K562 (cell line): Measurements from ENCODE around the gene SURF4. TPM values are rescaled to one million over a fixed set of nuclear protein-coding genes. Genes with fewer than 3 reads are reported as not detected.

ENCODE experiments used
- CTBP1 ChIP-seq: fragments of 450-650 bp; IDR thresholded peaks from 2 replicates; pipeline ENCODE4 v1.6.1; 2016; ENCODE audit warnings: borderline replicate concordance
- ELF1 ChIP-seq: fragments of 200-800 bp; sonication (Bioruptor generic); IDR thresholded peaks from 2 replicates; pipeline ENCODE4 v1.6.1; 2016; ENCODE audit warnings: missing genetic modification characterization, missing compliant biosample characterization
- KLF1 ChIP-seq: fragments of 450-650 bp; IDR thresholded peaks from 2 replicates; pipeline ENCODE4 v1.6.1; 2016; ENCODE audit warnings: missing genetic modification characterization, missing compliant biosample characterization
- MNT ChIP-seq, 2 experiments: fragments of 450-650 bp; conservative IDR thresholded peaks; 2 replicates each; pipeline ENCODE4 v1.6.1; 2017; ENCODE audit warnings: mild to moderate bottlenecking in 2 of 2, moderate library complexity in 2 of 2
- MXI1 ChIP-seq: IDR thresholded peaks from 2 replicates; pipeline ENCODE4 v1.6.1; 2011; ENCODE audit warnings: low read depth, mild to moderate bottlenecking, improper control_type of control experiment, low read length
- NBN ChIP-seq: fragments of 450-650 bp; IDR thresholded peaks from 2 replicates; pipeline ENCODE4 v1.6.1; 2016; ENCODE audit warnings: low read depth, mild to moderate bottlenecking
- NR2C2 ChIP-seq, 2 experiments: fragments of 200-800 bp in 1 of 2; sonication (Bioruptor generic) in 1 of 2; sonication (generic) in 1 of 2; formaldehyde crosslinking in 1 of 2; IDR thresholded peaks; 2 replicates each; pipeline versions ENCODE4 v1.6.1 to v1.8.0; 2016 to 2022; ENCODE audit warnings: mild to moderate bottlenecking in 1 of 2, missing compliant biosample characterization in 1 of 2, missing genetic modification characterization in 1 of 2, missing genetic modification reagents in 1 of 2
- PRPF4 ChIP-seq: fragments of 200-400 bp; formaldehyde crosslinking; IDR thresholded peaks from one replicate; pipeline ENCODE4 v1.6.1; 2017; ENCODE audit warnings: low read length, low read depth, mild to moderate bottlenecking; ENCODE audit not compliant: insufficient read depth, poor library complexity, severe bottlenecking
- RB1 ChIP-seq: fragments of 450-650 bp; IDR thresholded peaks from 2 replicates; pipeline ENCODE4 v1.6.1; 2017; ENCODE audit warnings: low read depth, mild to moderate bottlenecking
- SPI1 ChIP-seq: IDR thresholded peaks from 2 replicates; pipeline ENCODE4 v1.6.1; 2011; ENCODE audit warnings: low read depth, low read length, control low read depth, borderline replicate concordance
- TGIF2 ChIP-seq: sonication (generic); formaldehyde crosslinking; IDR thresholded peaks from 2 replicates; pipeline ENCODE4 v1.8.1; 2022; ENCODE audit warnings: mild to moderate bottlenecking, missing genetic modification reagents, moderate library complexity
- THRAP3 ChIP-seq: fragments of 450-650 bp; IDR thresholded peaks from 2 replicates; pipeline ENCODE4 v1.6.1; 2016; ENCODE audit warnings: mild to moderate bottlenecking, inconsistent platforms, borderline replicate concordance
- ZFP91 ChIP-seq: sonication (generic); formaldehyde crosslinking; IDR thresholded peaks from 2 replicates; pipeline ENCODE4 v1.8.0; 2022; ENCODE audit warnings: mild to moderate bottlenecking, missing genetic modification reagents
- ZNF165 ChIP-seq: fragments of 250-450 bp; sonication (Bioruptor Pico); IDR thresholded peaks from 2 replicates; pipeline ENCODE4 v1.4.0; 2020; ENCODE audit warnings: borderline replicate concordance
- ZNF511 ChIP-seq: sonication (generic); formaldehyde crosslinking; IDR thresholded peaks from 2 replicates; pipeline ENCODE4 v1.8.0; 2022; ENCODE audit warnings: mild to moderate bottlenecking, missing genetic modification reagents
- polyA plus RNA-seq, 8 experiments: library from polyadenylated mRNA; depleted of rRNA in 4 of 8; stranded (reverse) in 5 of 8; unstranded in 3 of 8; fragments of >200 nt; fragmentation: Nextera tagmentation in 2 of 8; fragmentation: Illumina TruSeq in 1 of 8; extraction: Ambion mirVana in 2 of 8; extraction: Trizol in 1 of 8; gene quantifications; 2 replicates each; pipeline versions ENCODE4 v1.2.1 to v1.2.3, GENCODE V29; 2011 to 2014; ENCODE audit warnings: inconsistent platforms in 1 of 8, missing spikeins in 1 of 8
- total RNA-seq, 7 experiments: library from RNA; depleted of rRNA in 6 of 7; stranded (reverse); fragments of >200 nt in 6 of 7; fragmentation: Illumina TruSeq in 2 of 7; extraction: Trizol in 2 of 7; gene quantifications; 2 replicates each; pipeline versions ENCODE4 v1.2.1 to v1.2.3, GENCODE V29; 2011 to 2021; ENCODE audit warnings: low replicate concordance in 1 of 7
- TF ChIP-seq, protein P1 (sequence below): fragments of 450-650 bp; IDR thresholded peaks from 2 replicates; pipeline ENCODE4 v1.6.1; 2016; ENCODE audit warnings: mild to moderate bottlenecking
- TF ChIP-seq, protein P2 (sequence below), 2 experiments: IDR thresholded peaks; 2 replicates each; pipeline ENCODE4 v1.6.1; 2012; ENCODE audit warnings: improper control_type of control experiment in 2 of 2, low read depth in 2 of 2, low read length in 2 of 2, borderline replicate concordance in 1 of 2

The SURF4 gene
- total and polyA plus RNA-seq, 9 of the 15 experiments (the other 6 are each of a cell fraction or from before 2014, with no cell fraction given), result 8.4 to 176 (median 130) TPM

- TF ChIP-seq, protein P1, sequence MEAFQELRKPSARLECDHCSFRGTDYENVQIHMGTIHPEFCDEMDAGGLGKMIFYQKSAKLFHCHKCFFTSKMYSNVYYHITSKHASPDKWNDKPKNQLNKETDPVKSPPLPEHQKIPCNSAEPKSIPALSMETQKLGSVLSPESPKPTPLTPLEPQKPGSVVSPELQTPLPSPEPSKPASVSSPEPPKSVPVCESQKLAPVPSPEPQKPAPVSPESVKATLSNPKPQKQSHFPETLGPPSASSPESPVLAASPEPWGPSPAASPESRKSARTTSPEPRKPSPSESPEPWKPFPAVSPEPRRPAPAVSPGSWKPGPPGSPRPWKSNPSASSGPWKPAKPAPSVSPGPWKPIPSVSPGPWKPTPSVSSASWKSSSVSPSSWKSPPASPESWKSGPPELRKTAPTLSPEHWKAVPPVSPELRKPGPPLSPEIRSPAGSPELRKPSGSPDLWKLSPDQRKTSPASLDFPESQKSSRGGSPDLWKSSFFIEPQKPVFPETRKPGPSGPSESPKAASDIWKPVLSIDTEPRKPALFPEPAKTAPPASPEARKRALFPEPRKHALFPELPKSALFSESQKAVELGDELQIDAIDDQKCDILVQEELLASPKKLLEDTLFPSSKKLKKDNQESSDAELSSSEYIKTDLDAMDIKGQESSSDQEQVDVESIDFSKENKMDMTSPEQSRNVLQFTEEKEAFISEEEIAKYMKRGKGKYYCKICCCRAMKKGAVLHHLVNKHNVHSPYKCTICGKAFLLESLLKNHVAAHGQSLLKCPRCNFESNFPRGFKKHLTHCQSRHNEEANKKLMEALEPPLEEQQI, result 0 out of 2 replicates have a peak, but pooled peaks have one; percentile 48
- 0 out of 2 replicates have a peak, but pooled peaks have one; percentile 34 for TF ChIP-seq THRAP3
- TF ChIP-seq ZNF165 (CRISPR knock-in tag), result no peak
- TF ChIP-seq, protein P2, sequence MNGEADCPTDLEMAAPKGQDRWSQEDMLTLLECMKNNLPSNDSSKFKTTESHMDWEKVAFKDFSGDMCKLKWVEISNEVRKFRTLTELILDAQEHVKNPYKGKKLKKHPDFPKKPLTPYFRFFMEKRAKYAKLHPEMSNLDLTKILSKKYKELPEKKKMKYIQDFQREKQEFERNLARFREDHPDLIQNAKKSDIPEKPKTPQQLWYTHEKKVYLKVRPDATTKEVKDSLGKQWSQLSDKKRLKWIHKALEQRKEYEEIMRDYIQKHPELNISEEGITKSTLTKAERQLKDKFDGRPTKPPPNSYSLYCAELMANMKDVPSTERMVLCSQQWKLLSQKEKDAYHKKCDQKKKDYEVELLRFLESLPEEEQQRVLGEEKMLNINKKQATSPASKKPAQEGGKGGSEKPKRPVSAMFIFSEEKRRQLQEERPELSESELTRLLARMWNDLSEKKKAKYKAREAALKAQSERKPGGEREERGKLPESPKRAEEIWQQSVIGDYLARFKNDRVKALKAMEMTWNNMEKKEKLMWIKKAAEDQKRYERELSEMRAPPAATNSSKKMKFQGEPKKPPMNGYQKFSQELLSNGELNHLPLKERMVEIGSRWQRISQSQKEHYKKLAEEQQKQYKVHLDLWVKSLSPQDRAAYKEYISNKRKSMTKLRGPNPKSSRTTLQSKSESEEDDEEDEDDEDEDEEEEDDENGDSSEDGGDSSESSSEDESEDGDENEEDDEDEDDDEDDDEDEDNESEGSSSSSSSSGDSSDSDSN (IDR thresholded peaks at IDR 0.05; ENCODE audit: borderline replicate concordance in 1 of 2, low read depth in 2 of 2, low read length in 2 of 2), result no peak
- 0 out of 2 replicates have a peak, but pooled peaks have one; percentile 18 for TF ChIP-seq SPI1
- TF ChIP-seq RB1, result peak; percentile 73
- TF ChIP-seq ZFP91 (CRISPR knock-in tag), result peak; percentile 96
- peak; percentile 77 for TF ChIP-seq PRPF4
- no peak; the same call in 1 of the 2 replicates for TF ChIP-seq TGIF2 (CRISPR knock-in tag)
- peak; percentile 58; the same call in 1 of the 2 replicates for TF ChIP-seq CTBP1
- TF ChIP-seq ELF1, result no peak
- no peak for TF ChIP-seq NBN
- peak; percentile 61; the same call in 1 of the 2 replicates for TF ChIP-seq ZNF511 (CRISPR knock-in tag)
- peak; percentile 60; the same call in 1 of the 2 replicates for TF ChIP-seq MXI1
- TF ChIP-seq NR2C2 (CRISPR knock-in tag; IDR thresholded peaks at IDR 0.05), result no peak
- TF ChIP-seq NR2C2 (tag; IDR thresholded peaks at IDR 0.05), result peak; percentile 23
- no peak for TF ChIP-seq KLF1 (tag)
- TF ChIP-seq MNT (conservative IDR thresholded peaks at IDR 0.05), result peak in 1 of 2 experiments; percentile 57
Measured at GRCh38 chr9:133347985-133348717, 27.7 kb downstream of the SURF4 start, which contains the start of the genes MED22 and RPL7A (continued).
